ENCODE measurements around the gene CDK6.

Gene CDK6

GRCh38 chr7:92557808-92558362, 278.5 kb downstream of the CDK6 start:
- no peak for DNase-seq

- no peak for DNase-seq
These were observed 279.1 kb downstream of the CDK6 start for GRCh38 chr7:92557249-92557648.

All from CD4-positive, alpha-beta T cell treated with Interleukin-17A for 4 hours (primary cell).